GM12874 (cell line): ENCODE measurements around the gene CCDC71L.

Experiments
- TF ChIP-seq, protein P1 (sequence below): IDR thresholded peaks from 2 replicates; pipeline ENCODE4 v1.5.1; 2011; ENCODE audit warnings: low read depth, mild to moderate bottlenecking, control low read depth, low read length, moderate library complexity; ENCODE audit not compliant: insufficient read depth

The CCDC71L gene

DNA sequence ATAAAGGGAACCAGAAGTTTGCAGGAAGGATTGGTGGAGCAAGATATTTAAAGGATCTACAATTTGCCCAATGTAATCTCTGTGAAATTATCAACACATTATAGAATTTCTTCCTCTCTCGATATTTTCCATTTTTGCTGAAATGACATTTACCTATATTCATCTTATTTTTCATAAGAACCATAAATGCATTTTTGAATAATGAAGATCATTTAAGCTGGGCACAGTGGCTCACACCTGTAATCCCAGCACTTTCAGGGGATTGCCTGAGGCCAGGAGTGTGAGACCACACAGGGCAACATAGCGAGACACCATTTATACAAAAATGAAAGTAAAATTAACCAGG lies 37.7 kb downstream of the CCDC71L start:
- TF ChIP-seq, protein P1, sequence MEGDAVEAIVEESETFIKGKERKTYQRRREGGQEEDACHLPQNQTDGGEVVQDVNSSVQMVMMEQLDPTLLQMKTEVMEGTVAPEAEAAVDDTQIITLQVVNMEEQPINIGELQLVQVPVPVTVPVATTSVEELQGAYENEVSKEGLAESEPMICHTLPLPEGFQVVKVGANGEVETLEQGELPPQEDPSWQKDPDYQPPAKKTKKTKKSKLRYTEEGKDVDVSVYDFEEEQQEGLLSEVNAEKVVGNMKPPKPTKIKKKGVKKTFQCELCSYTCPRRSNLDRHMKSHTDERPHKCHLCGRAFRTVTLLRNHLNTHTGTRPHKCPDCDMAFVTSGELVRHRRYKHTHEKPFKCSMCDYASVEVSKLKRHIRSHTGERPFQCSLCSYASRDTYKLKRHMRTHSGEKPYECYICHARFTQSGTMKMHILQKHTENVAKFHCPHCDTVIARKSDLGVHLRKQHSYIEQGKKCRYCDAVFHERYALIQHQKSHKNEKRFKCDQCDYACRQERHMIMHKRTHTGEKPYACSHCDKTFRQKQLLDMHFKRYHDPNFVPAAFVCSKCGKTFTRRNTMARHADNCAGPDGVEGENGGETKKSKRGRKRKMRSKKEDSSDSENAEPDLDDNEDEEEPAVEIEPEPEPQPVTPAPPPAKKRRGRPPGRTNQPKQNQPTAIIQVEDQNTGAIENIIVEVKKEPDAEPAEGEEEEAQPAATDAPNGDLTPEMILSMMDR, result no peak

DNA sequence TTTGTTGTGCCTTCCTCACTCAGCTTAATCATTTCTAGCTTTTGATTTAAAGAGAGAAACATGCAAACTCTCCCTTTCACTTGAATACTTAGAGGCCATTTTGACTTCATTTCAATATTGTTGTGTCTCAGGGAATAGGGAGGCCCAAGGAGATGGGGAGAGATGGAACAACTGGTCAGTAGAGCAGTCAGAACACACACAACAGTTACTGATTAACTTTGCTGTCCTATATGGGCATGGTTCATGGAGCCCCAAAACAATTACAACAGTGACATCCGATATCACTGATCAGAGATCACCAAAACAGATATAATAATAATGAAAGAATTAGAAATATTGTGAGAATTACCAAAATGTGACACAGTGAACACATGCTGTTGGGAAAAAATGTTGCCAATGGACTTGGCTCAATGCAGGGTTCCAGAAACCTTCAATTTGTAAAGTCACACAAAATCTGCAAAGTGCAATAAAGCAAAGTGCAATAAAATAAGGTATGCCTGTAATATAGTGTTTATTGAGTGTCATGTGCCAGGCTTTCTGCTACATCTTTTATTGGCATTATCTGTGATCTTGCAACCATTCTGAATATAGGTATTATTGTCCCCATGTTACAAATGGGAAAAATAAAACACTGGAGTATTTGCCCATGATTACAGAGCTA lies 38.2 kb downstream of the CCDC71L start:
- TF ChIP-seq, protein P1, result no peak

DNA sequence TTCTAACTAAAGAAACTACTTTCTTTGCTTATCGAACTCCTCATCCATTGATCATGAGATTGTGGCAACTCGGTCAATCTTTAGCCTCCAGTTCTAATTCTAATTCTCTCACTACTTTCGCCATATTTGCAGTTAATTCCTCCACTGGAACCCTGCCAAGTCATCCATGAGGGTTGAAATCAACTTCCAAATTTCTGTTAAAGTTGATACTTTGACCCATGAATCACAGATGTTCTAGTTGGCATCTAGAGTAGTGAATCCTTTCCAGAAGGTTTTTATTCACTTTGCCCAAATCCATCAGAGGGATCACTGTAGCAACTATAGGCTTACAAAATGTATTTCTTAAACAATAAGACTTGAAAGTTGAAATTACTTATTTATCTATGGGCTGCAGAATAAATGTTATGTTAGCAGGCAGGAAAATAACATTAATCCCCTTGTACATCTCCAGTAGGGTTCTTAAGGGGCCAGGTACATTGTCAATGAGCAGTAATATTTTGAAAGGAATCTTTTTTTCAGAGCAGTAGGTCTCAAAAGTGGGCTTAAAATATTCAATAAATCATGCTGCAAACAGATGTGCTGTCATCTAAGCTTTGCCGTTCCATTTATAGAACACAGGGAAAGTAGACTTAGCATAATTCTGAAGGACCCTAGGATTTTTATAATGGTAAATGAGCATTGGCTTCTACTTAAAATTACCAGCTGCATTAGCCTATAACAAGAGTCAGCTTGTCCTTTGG lies 39.4 kb downstream of the CCDC71L start:
- TF ChIP-seq, protein P1, result no peak

DNA sequence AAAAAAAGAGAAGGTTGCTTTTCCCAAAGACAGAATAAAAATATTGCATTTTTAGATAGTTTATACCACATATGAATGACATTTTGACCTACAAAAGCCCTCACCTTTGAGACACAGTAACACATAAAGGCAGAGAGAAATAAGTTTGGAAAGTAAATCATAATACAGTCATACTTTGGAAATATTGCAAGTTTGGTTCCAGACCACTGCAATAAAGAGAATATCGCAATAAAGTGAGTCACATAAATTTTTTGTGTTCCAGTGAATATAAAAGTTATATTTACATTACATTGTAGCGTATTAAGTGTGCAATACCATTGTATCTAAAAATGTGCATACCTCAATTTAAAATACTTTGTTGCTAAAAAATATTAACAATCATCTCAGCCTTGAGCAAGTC lies 40.3 kb downstream of the CCDC71L start:
- TF ChIP-seq, protein P1, result no peak

DNA sequence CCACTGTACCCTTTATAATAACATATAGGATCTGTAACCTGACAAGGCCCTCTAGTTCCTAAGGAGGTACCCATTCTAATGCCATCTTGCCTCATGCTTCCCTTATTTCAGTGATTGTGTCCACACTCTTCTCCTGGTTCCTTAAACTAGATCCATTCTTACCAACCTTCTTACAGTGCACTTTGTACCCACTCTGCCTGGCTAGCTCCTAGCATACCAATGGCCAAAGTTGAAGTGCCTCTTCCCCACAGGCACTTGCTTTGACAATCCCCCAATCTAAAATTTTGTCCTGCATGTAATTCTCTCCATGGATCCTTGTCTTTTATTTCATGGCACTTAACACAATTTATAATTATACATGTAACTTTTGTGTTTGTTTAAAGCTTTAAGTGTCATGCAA lies 40.9 kb downstream of the CCDC71L start:
- TF ChIP-seq, protein P1, result no peak

DNA sequence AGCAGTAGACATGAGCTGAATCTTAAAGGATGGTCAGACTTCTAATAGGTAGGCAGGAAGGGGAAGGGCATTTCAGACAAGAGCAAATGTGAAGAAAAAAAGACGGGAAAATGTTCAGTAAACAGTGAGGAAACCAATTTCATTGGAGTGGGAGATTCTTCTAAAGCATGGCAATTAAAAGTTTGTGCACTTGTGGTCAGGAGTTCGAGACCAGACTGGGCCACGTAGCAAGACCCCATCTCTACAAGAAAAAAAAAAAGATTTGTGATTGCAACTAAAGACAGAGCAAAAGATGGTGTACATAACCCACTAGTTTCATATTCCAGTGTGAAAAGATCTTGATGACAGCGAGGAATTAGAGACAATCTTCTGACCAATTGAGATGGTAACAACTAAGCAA lies 41.7 kb downstream of the CCDC71L start:
- TF ChIP-seq, protein P1, result no peak

DNA sequence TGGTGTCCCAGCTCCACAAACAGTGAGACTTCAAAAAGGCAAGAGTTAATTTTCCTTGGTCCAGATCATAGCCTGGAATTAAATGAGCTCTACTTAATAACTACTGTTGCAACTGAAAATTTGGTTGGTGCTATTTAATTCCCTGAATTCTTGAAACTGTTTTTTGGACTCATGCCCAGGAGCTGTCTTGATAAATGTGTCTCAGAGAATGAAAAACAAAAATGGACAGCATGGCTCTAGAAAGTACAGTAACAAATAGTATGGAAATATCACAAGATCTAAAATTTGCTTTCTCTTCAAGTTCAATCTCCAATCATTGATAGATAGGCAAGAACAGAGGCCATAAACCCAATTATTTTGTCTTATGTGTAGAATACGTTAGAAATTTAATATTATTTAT lies 42.5 kb downstream of the CCDC71L start:
- TF ChIP-seq, protein P1, result no peak
